HepG2 (cell line): Measurements from ENCODE around the gene RPL36AL. TPM values are rescaled to one million over a fixed set of nuclear protein-coding genes. Genes with fewer than 3 reads are reported as not detected.

Experiments used
- AHDC1 ChIP-seq: sonication (generic); formaldehyde crosslinking; IDR thresholded peaks from 2 replicates; pipeline ENCODE4 v1.5.1; 2020; ENCODE audit warnings: mild to moderate bottlenecking, missing genetic modification reagents, borderline replicate concordance
- BCL6 ChIP-seq: IDR thresholded peaks from 2 replicates; pipeline ENCODE4 v1.6.1; 2016; ENCODE audit warnings: missing genetic modification reagents, missing compliant biosample characterization
- ESRRA ChIP-seq: sonication (generic); formaldehyde crosslinking; IDR thresholded peaks from 2 replicates; pipeline ENCODE4 v1.5.1; 2020; ENCODE audit warnings: mild to moderate bottlenecking, low read depth, missing genetic modification reagents
- LCORL ChIP-seq, 2 experiments: fragments of 450-650 bp in 1 of 2; sonication (generic) in 1 of 2; formaldehyde crosslinking in 1 of 2; IDR thresholded peaks; 2 replicates each; pipeline versions ENCODE4 v1.5.0 to v1.6.1; 2017 to 2020; ENCODE audit warnings: antibody characterized with exemption in 1 of 2, missing genetic modification reagents in 1 of 2
- MAFG ChIP-seq: sonication (generic); formaldehyde crosslinking; IDR thresholded peaks from 2 replicates; pipeline ENCODE4 v1.5.1; 2020; ENCODE audit warnings: mild to moderate bottlenecking, missing genetic modification reagents
- SATB2 ChIP-seq: sonication (generic); formaldehyde crosslinking; IDR thresholded peaks from 2 replicates; pipeline ENCODE4 v1.5.0; 2020; ENCODE audit warnings: missing genetic modification reagents
- SMAD9 ChIP-seq: sonication (generic); formaldehyde crosslinking; IDR thresholded peaks from 2 replicates; pipeline ENCODE4 v1.5.1; 2020; ENCODE audit warnings: mild to moderate bottlenecking, missing genetic modification reagents
- SPEN ChIP-seq: sonication (generic); formaldehyde crosslinking; IDR thresholded peaks from 2 replicates; pipeline ENCODE4 v1.5.1; 2020; ENCODE audit warnings: low read depth, mild to moderate bottlenecking, missing genetic modification reagents
- TBL1XR1 ChIP-seq: fragments of 150-350 bp; IDR thresholded peaks from 2 replicates; pipeline ENCODE4 v1.6.1; 2014; ENCODE audit warnings: borderline replicate concordance, low read length; ENCODE audit not compliant: partially characterized antibody
- TCF12 ChIP-seq, 2 experiments: fragments of 450-650 bp in 1 of 2; sonication (generic) in 1 of 2; formaldehyde crosslinking in 1 of 2; IDR thresholded peaks; 2 replicates each; pipeline versions ENCODE4 v1.6.1 to v1.8.0; 2017 to 2022; ENCODE audit warnings: antibody characterized with exemption in 1 of 2, mild to moderate bottlenecking in 1 of 2, missing genetic modification reagents in 1 of 2, moderate library complexity in 1 of 2
- YEATS4 ChIP-seq: sonication (generic); formaldehyde crosslinking; IDR thresholded peaks from 2 replicates; pipeline ENCODE4 v1.4.0; 2020; ENCODE audit warnings: missing genetic modification reagents, borderline replicate concordance
- ZBTB4 ChIP-seq: sonication (generic); formaldehyde crosslinking; IDR thresholded peaks from 2 replicates; pipeline ENCODE4 v1.4.0; 2020; ENCODE audit warnings: missing genetic modification reagents, mild to moderate bottlenecking, borderline replicate concordance
- ZNF337 ChIP-seq: sonication (generic); formaldehyde crosslinking; IDR thresholded peaks from 2 replicates; pipeline ENCODE4 v1.5.1; 2020; ENCODE audit warnings: missing genetic modification reagents, low read depth, mild to moderate bottlenecking, borderline replicate concordance
- ZNF605 ChIP-seq: sonication (generic); formaldehyde crosslinking; IDR thresholded peaks from 2 replicates; pipeline ENCODE4 v1.8.0; 2022; ENCODE audit warnings: mild to moderate bottlenecking, missing genetic modification reagents
- ZNF644 ChIP-seq: IDR thresholded peaks from 2 replicates; pipeline ENCODE4 v1.6.1; 2016; ENCODE audit warnings: low read depth
- ZNF710 ChIP-seq: sonication (generic); formaldehyde crosslinking; IDR thresholded peaks from 2 replicates; pipeline ENCODE4 v1.5.0; 2020; ENCODE audit warnings: mild to moderate bottlenecking, missing genetic modification reagents, borderline replicate concordance
- polyA plus RNA-seq, 8 experiments: library from polyadenylated mRNA; depleted of rRNA in 3 of 8; stranded (reverse) in 7 of 8; unstranded in 1 of 8; fragments of >200 nt; fragmentation: Illumina TruSeq in 4 of 8; extraction: Trizol in 4 of 8; gene quantifications; 2 replicates each; pipeline versions ENCODE4 v1.2.1 to v1.2.3, GENCODE V29; 2011 to 2016; ENCODE audit warnings: low read depth in 4 of 8, missing spikeins in 1 of 8, mixed read lengths in 1 of 8; ENCODE audit not compliant: insufficient read depth in 1 of 8
- total RNA-seq, 5 experiments: library from RNA; depleted of rRNA; stranded (reverse); fragments of >200 nt; fragmentation: Illumina TruSeq; extraction: Trizol; gene quantifications; 2 replicates each; pipeline ENCODE4 v1.2.3, GENCODE V29; 2016; ENCODE audit warnings: low read depth in 1 of 5

RPL36AL gene
- total and polyA plus RNA-seq, 2 of the 13 experiments (the other 11 are each of a cell fraction or from before 2014, with no cell fraction given), result 90.0 to 294 TPM

GRCh38 chr14:49620182-49621113 lies at the start of gene RPL36AL, which contains the start of gene MGAT2 (continued):
- 0 out of 2 replicates have a peak, but pooled peaks have one; percentile 28 for TF ChIP-seq BCL6
- no peak for TF ChIP-seq LCORL (IDR thresholded peaks at IDR 0.05)
- TF ChIP-seq LCORL (CRISPR knock-in tag; IDR thresholded peaks at IDR 0.05), result 0 out of 2 replicates have a peak, but pooled peaks have one; percentile 23
- TF ChIP-seq MAFG, result no peak
- TF ChIP-seq SMAD9 (CRISPR knock-in tag), result 0 out of 2 replicates have a peak, but pooled peaks have one; percentile 79
- peak; percentile 53; the same call in 1 of the 2 replicates for TF ChIP-seq ZNF710 (CRISPR knock-in tag)
- no peak for TF ChIP-seq ZNF644 (CRISPR knock-in tag)
- peak; percentile 56 for TF ChIP-seq SPEN
- TF ChIP-seq TCF12 (IDR thresholded peaks at IDR 0.05), result no peak
- TF ChIP-seq TCF12 (CRISPR knock-in tag; IDR thresholded peaks at IDR 0.05), result no peak
- no peak for TF ChIP-seq ZBTB4 (CRISPR knock-in tag)
- no peak for TF ChIP-seq AHDC1
- peak; percentile 82; the same call in 1 of the 2 replicates for TF ChIP-seq YEATS4 (CRISPR knock-in tag)
- TF ChIP-seq ZNF337 (CRISPR knock-in tag), result peak; percentile 64; the same call in 1 of the 2 replicates
- TF ChIP-seq TBL1XR1, result peak; percentile 63
- peak; percentile 40; the same call in 1 of the 2 replicates for TF ChIP-seq ESRRA (CRISPR knock-in tag)
- TF ChIP-seq ZNF605 (CRISPR knock-in tag), result peak; percentile 26; the same call in 1 of the 2 replicates
- 0 out of 2 replicates have a peak, but pooled peaks have one; percentile 55 for TF ChIP-seq SATB2
